Gastrocnemius medialis (tissue), 4 donors: ENCODE measurements around the gene SKI.

ENCODE experiments used
- CTCF ChIP-seq, 5 experiments: fragments of 450-650 bp in 3 of 5; fragments of 200-600 bp in 2 of 5; sonication (generic) in 2 of 5; IDR thresholded peaks in 4 of 5; conservative IDR thresholded peaks in 1 of 5; 1 replicate in 4 of 5; 2 replicates in 1 of 5; pipeline ENCODE4 v1.5.1; 2016 to 2019; ENCODE audit warnings: antibody characterized with exemption in 5 of 5, mild to moderate bottlenecking in 3 of 5, moderate library complexity in 3 of 5
- POLR2A ChIP-seq, 2 donors: fragments of 450-650 bp; IDR thresholded peaks; one replicate each; pipeline ENCODE4 v1.6.1; 2017; ENCODE audit warnings: antibody characterized with exemption in 2 of 2, mild to moderate bottlenecking in 2 of 2, moderate library complexity in 2 of 2

GRCh38 chr1:2236695-2237677, 8.9 kb downstream of the SKI start:
- TF ChIP-seq CTCF (IDR thresholded peaks at IDR 0.05 in 4 of 5, conservative IDR thresholded peaks at IDR 0.05 in 1 of 5) (no peak), POLR2A (IDR thresholded peaks at IDR 0.05) (no peak)
